Transverse colon (tissue), 4 donors: ENCODE data around the gene SNTG2. TPM values are rescaled to one million over a fixed set of nuclear protein-coding genes. Genes with fewer than 3 reads are reported as not detected.
"Not testable (repeated sequence)": the region's sequence is repeated elsewhere in the genome, so short reads cannot be mapped to it uniquely, and the experiment has no call there.

Experiments
- DNase-seq: peaks from one replicate; pipeline ENCODE4 v3.0.0-alpha.2; 2019
- H3K27ac ChIP-seq, 4 donors: fragments of 200-600 bp; sonication (generic); 2 replicates each; pipeline ENCODE4 v1.5.1; 2016 to 2018; ENCODE audit warnings: inconsistent platforms in 4 of 4
- H3K27me3 ChIP-seq: fragments of 200-600 bp; sonication (generic); 2 replicates; pipeline ENCODE4 v1.5.1; 2017; ENCODE audit warnings: inconsistent platforms
- H3K36me3 ChIP-seq, 4 donors: fragments of 200-600 bp; sonication (generic); 2 replicates each; pipeline ENCODE4 v1.5.1; 2017 to 2019; ENCODE audit warnings: inconsistent platforms in 4 of 4
- H3K4me1 ChIP-seq, 4 donors: fragments of 200-600 bp; sonication (generic); 2 replicates each; pipeline ENCODE4 v1.5.1; 2017 to 2020; ENCODE audit warnings: inconsistent platforms in 4 of 4
- H3K4me3 ChIP-seq, 4 donors: fragments of 200-600 bp; sonication (generic); 1 replicate in 1 of 4; 2 replicates in 3 of 4; pipeline versions ENCODE4 v1.5.1 to v1.6.1; 2017 to 2019; ENCODE audit warnings: inconsistent platforms in 4 of 4
- H3K9me3 ChIP-seq, 2 donors: fragments of 200-600 bp; sonication (generic); 2 replicates each; pipeline ENCODE4 v1.5.1; 2017 to 2019; ENCODE audit warnings: inconsistent platforms in 2 of 2
- CTCF ChIP-seq, 5 experiments: fragments of 200-600 bp in 3 of 5; fragments of 450-650 bp in 2 of 5; sonication (generic) in 3 of 5; IDR thresholded peaks; 1 replicate in 2 of 5; 2 replicates in 3 of 5; pipeline ENCODE4 v1.5.1; 2016 to 2017; ENCODE audit warnings: antibody characterized with exemption in 5 of 5, inconsistent platforms in 3 of 5, mild to moderate bottlenecking in 2 of 5, moderate library complexity in 1 of 5
- EP300 ChIP-seq: sonication (generic); formaldehyde crosslinking; IDR thresholded peaks from one replicate; pipeline ENCODE4 v1.6.1; 2017; ENCODE audit warnings: antibody characterized with exemption, low read depth
- POLR2A ChIP-seq: fragments of 450-650 bp; IDR thresholded peaks from one replicate; pipeline ENCODE4 v1.6.1; 2016; ENCODE audit warnings: antibody characterized with exemption, mild to moderate bottlenecking, moderate library complexity
- POLR2AphosphoS5 ChIP-seq, 3 donors: sonication (generic); formaldehyde crosslinking; IDR thresholded peaks; one replicate each; pipeline ENCODE4 v1.6.1; 2016; ENCODE audit warnings: antibody characterized with exemption in 3 of 3
- WGBS, 2 donors: methylation state at CpG; one replicate each; pipeline ENCODE4 v1.1.5; 2018; ENCODE audit warnings: low coverage in 1 of 2; 5-methylcytosine and 5-hydroxymethylcytosine counted together
- in situ Hi-C, 4 donors: fragments of 200-750 bp; cut with MboI; loops; one replicate each; pipeline versions ENCODE4 v1.15.0 to v1.15.1; 2017; ENCODE audit warnings: low sequenced_read_pairs in 3 of 4, low pct_ligation_motif_present in 1 of 4, low pct_unique_long_range_greater_than_20kb in 1 of 4
- intact Hi-C: fragments of 100-400 bp; cut with DNase I; formaldehyde crosslinking; loops from one replicate; pipeline ENCODE4 v1.15.1; 2023; ENCODE audit warnings: low total_unique reads
- total RNA-seq, 4 donors: library from RNA; depleted of rRNA; stranded (reverse); fragments of >200 nt; gene quantifications; one replicate each; pipeline ENCODE4 v1.1.0, GENCODE V29; 2016

SNTG2 gene
- total RNA-seq, 4 donors from 2014 or later: 0.55 to 4.9 (median 1.5) TPM

GRCh38 chr2:1104364-1104763 lies 153.7 kb downstream of the SNTG2 start:
- Histone ChIP-seq H3K36me3 (no peaks in the 10 kb centered on the region), H3K27me3 (no peaks in the 10 kb centered on the region), H3K4me3 (no peak overlapping the region), H3K9me3 (no peaks in the 10 kb centered on the region), H3K4me1 (no peaks in the 10 kb centered on the region), H3K27ac (no peak overlapping the region)
- 57 to 61% methylated on average over 8 of the region's 8 CpGs for WGBS, 2 donors
- in situ Hi-C loops (no loop called here), intact Hi-C loops (no loop called here)
- DNase-seq: no peak
- no peak for TF ChIP-seq POLR2A
- no peak for TF ChIP-seq EP300
- TF ChIP-seq CTCF (IDR thresholded peaks at IDR 0.05): no peak
- TF ChIP-seq POLR2AphosphoS5 (IDR thresholded peaks at IDR 0.05): no peak

- H3K4me1 ChIP-seq, H3K9me3 ChIP-seq, H3K27ac ChIP-seq, DNase-seq, H3K36me3 ChIP-seq, H3K4me3 ChIP-seq, intact Hi-C loops, in situ Hi-C loops, H3K27me3 ChIP-seq: not testable (repeated sequence)
- WGBS, 2 donors: 89% methylated on average over 12 of the region's 14 CpGs; no CpG with 5 or more reads in 1 of the 2 donors
Observed at GRCh38 chr2:1106344-1106743, 155.7 kb downstream of the SNTG2 start.

GRCh38 chr2:1115843-1116539 lies 165.3 kb downstream of the SNTG2 start:
- H3K27ac ChIP-seq: no peak overlapping the region

GRCh38 chr2:1117569-1117968 lies 166.9 kb downstream of the SNTG2 start:
- Histone ChIP-seq H3K4me1 (no peaks in the 10 kb centered on the region), H3K36me3 (no peaks in the 10 kb centered on the region), H3K27ac (no peak overlapping the region), H3K9me3 (no peaks in the 10 kb centered on the region), H3K27me3 (no peaks in the 10 kb centered on the region), H3K4me3 (no peak overlapping the region)
- no peak for DNase-seq
- TF ChIP-seq EP300: no peak
- TF ChIP-seq CTCF (IDR thresholded peaks at IDR 0.05): no peak
- TF ChIP-seq POLR2AphosphoS5 (IDR thresholded peaks at IDR 0.05): no peak
- no peak for TF ChIP-seq POLR2A
- in situ Hi-C loops (no loop called here), intact Hi-C loops (no loop called here)
- WGBS, 2 donors: 86 to 93% methylated on average over 3 to 4 of the region's 5 CpGs

More at GRCh38 chr2:1115843-1116539, 165.3 kb downstream of the SNTG2 start:
- DNase-seq: no peak
- 75 to 77% methylated on average over 5 to 12 of the region's 12 CpGs for WGBS, 2 donors
- H3K36me3 ChIP-seq: no peaks in the 10 kb centered on the region
- H3K4me3 ChIP-seq: no peak overlapping the region
- TF ChIP-seq EP300 (no peak), CTCF (IDR thresholded peaks at IDR 0.05) (no peak), POLR2AphosphoS5 (IDR thresholded peaks at IDR 0.05) (no peak), POLR2A (no peak)
- intact Hi-C loops (no loop called here), in situ Hi-C loops (no loop called here)
- no peaks in the 10 kb centered on the region for H3K4me1 ChIP-seq
- H3K9me3 ChIP-seq: no peaks in the 10 kb centered on the region
- no peaks in the 10 kb centered on the region for H3K27me3 ChIP-seq

GRCh38 chr2:1125217-1125616 lies 174.6 kb downstream of the SNTG2 start:
- Histone ChIP-seq H3K27me3 (no peaks in the 10 kb centered on the region), H3K4me1 (no peaks in the 10 kb centered on the region), H3K4me3 (no peak overlapping the region), H3K27ac (no peak overlapping the region), H3K36me3 (no peaks in the 10 kb centered on the region), H3K9me3 (no peaks in the 10 kb centered on the region)
- no peak for DNase-seq
- intact Hi-C loops (no loop called here), in situ Hi-C loops (no loop called here)
- no peak for TF ChIP-seq EP300
- no peak for TF ChIP-seq POLR2A
- TF ChIP-seq POLR2AphosphoS5 (IDR thresholded peaks at IDR 0.05): no peak
- TF ChIP-seq CTCF (IDR thresholded peaks at IDR 0.05): no peak
- WGBS, 2 donors: 66 to 82% methylated on average over 1 of the region's 1 CpG
